HG02763 (cell line): ENCODE results near the gene FSD1.
"Not testable (repeated sequence)": the region's sequence is repeated elsewhere in the genome, so short reads cannot be mapped to it uniquely, and the experiment has no call there.

Source experiments
- ATAC-seq: cut with Tn5 transposase; IDR thresholded peaks from one replicate; pipeline ENCODE4 v1.9.1; 2021; ENCODE audit warnings: mild to moderate bottlenecking, moderate library complexity; ENCODE audit not compliant: unreplicated experiment

Gene FSD1

GRCh38 chr19:4284176-4284958 is 20.0 kb upstream of the FSD1 start:
- no peak for ATAC-seq

GRCh38 chr19:4284974-4285373 is 19.4 kb upstream of the FSD1 start:
- ATAC-seq: no peak

- ATAC-seq: not testable (repeated sequence)
Measured at GRCh38 chr19:4286141-4286540, 18.3 kb upstream of the FSD1 start.

- no peak for ATAC-seq
Measured at GRCh38 chr19:4288091-4288777, 16.2 kb upstream of the FSD1 start.

GRCh38 chr19:4291184-4291732 is 13.1 kb upstream of the FSD1 start:
- no peak for ATAC-seq

- no peak for ATAC-seq
Measured at GRCh38 chr19:4292515-4292914, 11.9 kb upstream of the FSD1 start.

GRCh38 chr19:4294389-4294788 is 10.0 kb upstream of the FSD1 start:
- no peak for ATAC-seq

- ATAC-seq: no peak
Measured at GRCh38 chr19:4295972-4296771, 8.2 kb upstream of the FSD1 start.

- ATAC-seq: no peak
Measured at GRCh38 chr19:4297901-4298809, 6.2 kb upstream of the FSD1 start.

- ATAC-seq: no peak
Measured at GRCh38 chr19:4298810-4299550, 5.4 kb upstream of the FSD1 start.

GRCh38 chr19:4300589-4300988 is 3.8 kb upstream of the FSD1 start:
- ATAC-seq: no peak

GRCh38 chr19:4301590-4302242 is 2.7 kb upstream of the FSD1 start:
- ATAC-seq: no peak

GRCh38 chr19:4302243-4302640 is 2.2 kb upstream of the FSD1 start, which contains the start of gene TMIGD2:
Gene TMIGD2, minus strand, starts transcription at chr19:4302389. Its CDS starts 4 bp downstream, at chr19:4302385.
- ATAC-seq: no peak

- ATAC-seq: no peak
Measured at GRCh38 chr19:4303819-4304537, 420 bp upstream of the FSD1 start.

GRCh38 chr19:4305257-4305612 is 837 bp downstream of the FSD1 start:
- no peak for ATAC-seq

- ATAC-seq: no peak
Measured at GRCh38 chr19:4305659-4306058, 1.3 kb downstream of the FSD1 start.

GRCh38 chr19:4310247-4311121 is 6.1 kb downstream of the FSD1 start:
- no peak for ATAC-seq
